Activated naive CD4-positive, alpha-beta T cell treated with anti-CD3 and anti-CD28 coated beads, Interleukin-2, amount 50 U/mL, for 16 hours (primary cell): Measurements from ENCODE around the gene DR1.

ENCODE experiments used
- DNase-seq: peaks from one replicate; pipeline ENCODE4 v3.0.0-alpha.2; 2020

The DR1 gene

DNA sequence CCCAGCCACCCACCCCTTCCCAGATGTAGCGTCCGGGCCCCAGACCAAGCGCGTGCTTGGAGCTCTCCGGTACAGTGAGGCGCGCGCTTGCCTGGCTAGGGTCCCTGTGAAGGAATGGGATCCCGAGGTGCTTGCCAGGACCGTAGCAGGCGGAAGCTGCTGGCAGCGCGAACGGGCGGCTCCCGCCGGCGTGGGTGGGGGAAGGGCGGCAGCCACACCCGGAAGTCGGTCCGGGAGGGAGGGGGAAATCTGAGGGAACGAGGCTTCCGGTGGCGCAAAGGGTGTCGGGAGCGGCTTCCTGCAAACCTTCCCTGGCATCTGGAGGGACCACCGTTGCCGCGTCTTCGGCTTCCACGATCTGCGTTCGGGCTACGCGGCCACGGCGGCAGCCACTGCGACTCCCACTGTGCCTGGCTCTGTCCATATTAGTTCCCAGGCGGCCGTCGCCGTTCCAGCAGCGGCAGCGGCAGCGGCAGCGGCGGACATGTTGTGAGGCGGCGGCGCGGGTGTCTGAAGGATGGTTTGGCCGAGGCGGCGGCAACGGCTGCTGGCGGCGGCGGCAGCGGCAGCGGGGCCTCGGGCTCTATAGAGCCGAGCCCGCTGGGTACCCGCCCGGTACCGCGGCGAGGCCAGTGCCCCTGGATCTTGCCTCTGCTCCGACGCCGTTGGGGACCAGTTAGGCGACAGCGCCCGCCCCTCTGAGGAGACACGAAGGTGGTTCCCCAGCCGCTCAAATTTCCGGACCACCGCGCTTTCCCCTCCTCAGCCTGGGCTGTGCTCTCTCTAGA, at the start of gene DR1:
TSS of gene DR1 (plus strand) at position 275 of the 788 bp plus-strand sequence. CDS start 739 bp downstream, outside the sequence.
- peak; percentile 93 for DNase-seq

DNA sequence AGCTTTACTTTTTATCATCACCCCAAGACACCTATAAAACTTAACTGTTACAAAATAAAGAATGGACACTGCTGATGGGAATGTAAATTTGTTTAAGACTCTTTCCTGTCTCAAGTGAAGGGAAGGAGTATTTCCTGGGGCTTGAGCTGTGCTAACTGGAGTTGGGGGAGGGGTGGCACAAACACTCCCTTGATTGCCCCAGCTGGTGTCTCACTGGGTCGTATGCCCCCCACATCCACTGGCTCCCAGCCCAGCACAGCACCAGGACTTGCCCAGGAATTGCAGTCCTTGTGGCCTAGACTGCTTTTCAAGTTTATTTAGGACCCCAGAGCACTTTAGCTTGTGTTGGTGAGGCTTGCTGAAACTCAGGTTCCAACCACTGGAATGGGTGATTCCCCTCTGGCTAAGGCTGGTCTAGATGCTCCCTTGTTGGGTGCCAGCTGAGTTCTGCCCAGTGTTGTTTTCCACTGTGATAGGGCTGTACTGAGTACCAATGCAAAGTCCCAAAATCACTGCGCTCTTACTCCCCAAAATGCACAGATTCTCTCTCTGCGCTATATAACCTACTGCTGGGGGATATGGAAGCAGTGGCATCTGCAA, 49.1 kb upstream of the DR1 start:
- DNase-seq = no peak

DNA sequence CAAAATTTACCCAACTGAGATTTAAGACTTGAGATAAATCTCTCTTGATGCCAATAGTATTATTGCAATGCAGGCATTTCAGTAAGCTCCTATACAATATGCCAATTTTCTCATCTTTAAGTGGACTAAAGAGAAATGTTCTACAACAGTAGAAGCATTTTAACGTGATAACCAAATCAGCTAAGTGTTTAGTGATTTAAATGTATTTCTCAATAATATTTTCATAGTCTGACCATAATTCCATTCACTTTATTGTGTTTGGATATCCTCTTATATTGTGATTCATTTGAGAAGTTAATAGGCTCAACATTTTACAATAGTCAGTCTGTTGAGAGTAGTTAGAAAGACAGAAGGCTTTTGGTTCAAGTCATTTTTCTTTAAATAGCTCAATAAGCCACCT, 44.6 kb upstream of the DR1 start:
- DNase-seq = no peak

DNA sequence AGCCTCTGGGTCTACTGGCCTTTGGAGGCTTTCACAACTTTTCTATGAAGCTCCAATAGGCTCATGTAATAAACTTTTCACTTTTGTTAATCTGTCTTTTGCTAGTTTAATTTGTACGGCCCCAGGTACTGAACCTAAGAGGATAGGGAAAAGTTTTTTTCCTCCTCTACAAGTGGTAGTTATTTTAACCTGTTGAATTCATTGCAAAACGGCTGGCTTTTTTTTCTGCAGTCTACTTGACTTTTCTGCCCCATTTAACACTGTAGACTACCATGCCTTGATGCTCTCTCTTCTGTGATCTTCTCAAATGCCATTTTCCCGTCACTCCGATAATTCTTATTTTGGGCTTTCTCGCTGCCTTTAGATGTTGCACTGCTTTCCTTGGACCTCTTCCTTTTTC, 43.6 kb upstream of the DR1 start:
- DNase-seq = no peak

DNA sequence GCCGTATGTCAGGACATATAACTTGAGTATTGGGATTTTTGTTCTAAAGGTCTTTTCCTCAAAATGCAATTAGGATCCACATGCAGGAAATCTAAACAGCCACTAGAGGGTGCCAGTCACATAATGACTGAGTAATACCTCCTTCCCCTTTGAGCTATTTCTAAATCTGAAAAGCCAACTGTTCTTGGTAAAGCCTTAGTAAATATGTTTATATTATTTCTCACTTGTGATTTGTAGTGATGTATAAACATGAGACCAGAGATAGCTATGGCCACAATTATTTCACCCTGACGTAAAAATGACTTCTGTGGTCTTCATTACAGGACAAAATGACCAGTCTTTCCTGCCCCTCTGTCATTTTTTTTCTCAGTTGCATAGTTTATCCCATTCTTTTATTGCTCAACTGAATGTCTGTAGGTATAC, 41.0 kb upstream of the DR1 start:
- peak; percentile 23 for DNase-seq

DNA sequence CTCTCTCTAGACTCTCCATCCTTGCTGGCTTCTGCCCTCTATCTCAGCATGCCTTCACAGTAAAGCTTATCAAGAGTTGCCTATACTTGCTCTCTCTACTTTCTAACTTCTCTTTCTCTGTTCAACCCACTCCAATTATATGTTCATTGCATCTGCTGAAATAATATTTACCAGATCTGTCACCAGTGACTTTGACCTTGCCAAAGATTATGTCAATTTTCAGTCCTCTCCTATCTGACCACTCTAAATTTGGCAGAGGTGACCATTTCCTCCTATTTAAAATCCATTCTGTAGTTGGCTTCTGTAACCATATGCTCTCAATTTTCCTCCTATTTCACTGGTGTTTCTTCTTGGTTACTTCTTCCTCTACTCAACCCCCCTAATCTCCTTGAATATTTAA, 38.8 kb upstream of the DR1 start:
- DNase-seq = no peak

DNA sequence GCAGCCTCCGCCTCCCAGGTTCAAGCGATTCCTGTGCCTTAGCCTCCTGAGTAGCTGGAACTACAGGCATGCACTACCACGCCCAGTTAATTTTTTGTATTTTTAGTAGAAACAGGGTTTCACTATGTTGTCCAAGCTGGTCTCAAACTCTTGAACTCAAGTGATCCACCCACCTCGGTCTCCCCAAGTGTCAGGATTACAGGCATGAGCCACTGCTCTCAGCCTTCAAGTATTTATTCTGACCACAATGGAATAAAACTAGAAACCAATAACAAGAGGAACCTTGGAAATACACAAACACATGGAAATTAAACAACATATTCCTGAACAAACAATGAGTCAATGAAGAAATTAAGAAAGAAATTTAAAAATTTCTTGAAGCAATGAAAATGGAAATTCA, 32.7 kb upstream of the DR1 start:
- no peak for DNase-seq

DNA sequence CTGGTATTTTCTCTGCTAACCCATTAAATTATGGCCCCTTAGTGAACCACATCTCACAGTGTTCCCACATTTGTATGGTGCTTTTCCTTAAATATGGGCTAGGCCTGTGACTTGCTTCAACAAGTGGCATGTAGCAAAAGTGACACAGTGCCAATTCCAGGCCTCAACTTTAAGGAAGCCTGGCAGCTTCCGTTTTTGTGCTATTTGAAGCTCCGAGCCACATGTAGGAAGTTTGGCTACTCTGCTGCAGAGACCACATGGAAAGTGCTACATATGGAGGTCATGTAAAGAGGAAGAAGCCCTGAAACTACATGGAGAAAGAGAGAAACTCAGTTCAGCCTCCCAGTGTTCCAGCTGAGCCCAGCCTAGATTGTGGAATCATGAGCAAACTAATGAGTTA, 28.5 kb upstream of the DR1 start:
- no peak for DNase-seq

DNA sequence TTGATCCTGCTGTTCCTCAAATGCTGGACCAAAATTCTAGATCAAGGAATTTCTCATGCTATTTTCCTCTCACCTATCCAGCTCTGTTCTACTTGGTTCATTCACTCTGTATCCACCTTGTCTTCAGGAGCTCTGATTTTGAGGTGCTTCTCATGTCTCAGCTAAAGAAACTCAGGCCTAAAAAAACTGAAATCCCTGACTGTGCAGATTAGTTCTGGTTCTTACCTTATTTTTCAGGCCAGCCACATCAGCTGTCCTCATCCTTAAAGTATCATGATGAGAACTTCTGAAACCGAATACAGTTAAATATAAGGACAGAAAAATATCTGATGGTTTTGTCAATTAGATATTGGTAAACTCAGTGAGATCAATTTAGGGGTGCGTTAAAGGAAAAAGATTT, 27.8 kb upstream of the DR1 start:
- DNase-seq = no peak

DNA sequence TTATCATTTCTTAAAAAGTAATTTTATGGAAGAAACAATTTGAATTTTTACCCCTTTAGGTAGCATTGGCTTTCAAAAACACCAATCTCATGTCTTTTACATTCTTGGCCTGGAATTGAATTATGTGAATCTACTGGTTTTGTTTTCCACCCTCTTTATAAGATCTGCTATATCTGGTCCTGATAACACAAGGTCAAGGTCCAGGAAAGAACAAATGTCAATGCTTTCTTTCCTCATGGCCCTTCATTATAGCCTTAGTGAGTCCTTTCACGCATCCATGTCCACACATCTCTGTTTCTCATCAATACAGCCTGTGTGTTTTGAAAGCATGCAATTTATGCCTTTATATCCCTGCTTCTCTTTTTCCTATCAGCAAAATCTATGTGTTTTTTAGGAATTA, 24.0 kb upstream of the DR1 start:
- no peak for DNase-seq

DNA sequence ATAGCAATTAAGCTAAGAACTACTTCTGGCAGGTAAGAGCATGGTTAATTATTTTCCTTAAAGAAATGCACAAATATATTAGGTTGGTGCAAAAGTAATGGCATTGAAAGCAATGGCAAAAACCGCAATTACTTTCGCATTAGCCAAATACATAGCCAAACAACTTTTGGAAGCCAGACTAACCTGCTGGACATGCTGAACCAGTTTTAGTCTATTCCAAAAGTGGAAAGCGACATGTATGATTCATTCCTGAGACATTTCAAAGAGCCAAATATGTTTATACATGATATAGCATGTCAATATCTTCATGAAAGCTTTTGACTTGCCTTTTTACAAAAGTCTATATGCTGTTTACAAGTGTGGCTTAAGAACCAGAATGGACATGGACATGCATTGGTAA, 23.4 kb upstream of the DR1 start:
- no peak for DNase-seq

DNA sequence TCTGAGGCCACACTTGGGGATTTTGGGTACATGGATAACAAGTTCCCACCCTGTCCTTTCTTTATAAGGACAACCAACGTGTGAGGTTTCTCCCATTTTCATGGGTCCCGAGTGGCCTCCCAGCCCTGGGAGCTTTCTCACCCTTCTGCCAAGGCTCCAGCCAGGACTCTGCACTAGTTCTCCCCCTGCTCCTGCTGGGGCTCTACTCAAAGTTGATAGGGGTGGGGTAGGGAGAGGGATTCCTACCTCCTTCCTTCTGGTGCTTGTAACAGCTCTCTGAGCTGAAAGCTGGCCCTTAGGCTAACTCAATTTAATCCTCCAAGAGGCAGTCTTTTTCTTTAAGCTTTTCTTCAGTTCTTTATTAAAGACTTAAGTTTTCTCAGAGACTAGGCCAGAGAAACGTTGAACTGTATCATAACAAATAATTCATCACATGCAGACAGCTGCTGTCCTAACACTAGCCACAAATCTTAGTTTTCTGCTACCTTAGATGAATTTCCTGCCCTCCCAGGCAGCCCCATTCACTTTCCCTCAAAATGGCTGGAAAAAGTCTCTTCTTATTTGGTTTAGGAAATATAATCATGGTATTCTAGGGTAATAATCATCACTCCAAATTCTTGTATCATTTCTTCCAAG, 22.4 kb upstream of the DR1 start:
- DNase-seq = no peak

DNA sequence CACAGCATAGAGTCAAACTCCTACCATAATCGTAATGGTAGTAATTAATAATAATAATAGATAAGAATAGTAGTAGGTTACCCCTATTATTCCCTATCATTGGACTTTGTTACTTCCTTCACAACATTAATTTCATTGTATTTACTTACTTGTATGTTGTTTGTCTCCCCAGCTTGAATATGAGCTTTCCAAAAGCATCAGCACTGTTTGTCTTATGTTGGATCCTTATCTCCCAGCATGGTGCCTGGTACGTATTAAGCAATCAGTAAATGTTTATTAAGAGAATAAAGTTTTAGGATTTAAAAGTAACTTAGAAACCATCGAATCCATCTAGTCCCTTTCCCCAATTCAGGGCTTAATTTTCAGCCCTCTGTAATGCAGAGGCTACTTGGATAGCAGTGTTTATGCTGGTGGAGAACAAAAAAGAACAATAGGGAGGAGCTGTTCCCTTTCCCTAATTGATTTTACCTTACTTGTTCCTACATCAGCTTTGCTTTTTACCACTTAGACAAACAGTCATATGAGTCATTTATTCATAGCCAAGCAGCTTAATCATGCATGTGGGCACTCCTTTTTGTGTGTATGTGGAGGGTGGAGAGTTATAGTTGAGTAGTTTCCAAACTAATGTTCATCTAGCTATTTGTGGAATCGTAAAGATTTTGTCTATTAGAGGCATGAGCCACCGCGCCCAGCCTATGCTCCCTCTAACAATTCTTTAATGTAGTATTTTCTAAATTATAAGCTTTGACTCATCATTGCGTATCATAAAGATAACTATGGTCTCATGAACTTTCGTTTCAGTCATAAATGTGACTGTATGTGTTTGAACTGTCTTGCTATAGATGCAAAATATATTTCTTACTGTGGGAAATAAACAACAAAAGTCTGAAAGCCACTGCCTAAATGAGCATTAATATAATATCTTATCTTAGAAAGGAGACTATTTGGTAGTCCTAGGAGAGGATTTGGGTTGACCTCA, 20.9 kb upstream of the DR1 start:
- no peak for DNase-seq

DNA sequence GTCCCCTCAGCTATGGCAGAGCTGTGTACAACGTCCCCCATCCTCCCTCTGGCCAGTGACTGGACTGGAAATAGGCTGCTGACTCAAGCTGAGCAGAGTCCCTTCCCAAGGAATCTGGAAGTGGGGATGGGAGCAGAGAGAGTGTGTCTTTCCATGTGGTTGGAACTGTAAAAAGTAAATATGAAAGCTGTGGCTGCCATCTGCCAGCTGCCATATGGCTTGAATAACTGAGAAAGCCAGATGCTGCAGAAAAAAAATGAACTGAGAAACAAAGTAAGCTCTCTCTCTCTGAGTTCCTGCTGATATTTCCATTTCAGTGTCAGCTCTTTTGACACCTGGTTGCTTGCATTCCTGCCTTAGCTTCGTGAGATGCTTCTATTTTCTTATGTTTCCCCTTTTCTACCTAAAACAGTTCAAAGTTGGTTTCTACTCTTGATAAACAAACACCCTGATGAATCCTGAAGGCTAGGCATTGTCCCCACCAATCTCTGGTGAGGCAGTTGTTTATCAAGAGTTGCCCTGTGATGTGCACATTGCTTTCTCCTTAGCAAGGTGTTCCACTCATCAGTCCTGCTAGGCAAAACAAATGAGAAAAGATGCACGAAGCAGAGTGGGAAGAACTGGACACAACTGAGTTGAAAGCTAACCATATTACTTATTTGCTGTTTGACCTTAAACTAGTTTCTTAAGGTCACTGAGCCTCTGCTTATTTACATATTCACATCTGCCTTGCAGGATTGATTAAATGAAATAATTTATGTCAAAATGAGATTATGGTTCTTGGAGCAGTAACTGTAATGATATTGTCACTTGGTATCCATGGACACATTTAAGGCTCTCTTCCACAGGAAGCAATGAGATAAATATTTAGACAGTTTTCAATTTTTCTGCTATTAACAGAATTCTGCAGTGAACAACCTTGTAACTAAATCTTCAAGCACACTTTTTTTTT, 16.6 kb upstream of the DR1 start:
- no peak for DNase-seq

DNA sequence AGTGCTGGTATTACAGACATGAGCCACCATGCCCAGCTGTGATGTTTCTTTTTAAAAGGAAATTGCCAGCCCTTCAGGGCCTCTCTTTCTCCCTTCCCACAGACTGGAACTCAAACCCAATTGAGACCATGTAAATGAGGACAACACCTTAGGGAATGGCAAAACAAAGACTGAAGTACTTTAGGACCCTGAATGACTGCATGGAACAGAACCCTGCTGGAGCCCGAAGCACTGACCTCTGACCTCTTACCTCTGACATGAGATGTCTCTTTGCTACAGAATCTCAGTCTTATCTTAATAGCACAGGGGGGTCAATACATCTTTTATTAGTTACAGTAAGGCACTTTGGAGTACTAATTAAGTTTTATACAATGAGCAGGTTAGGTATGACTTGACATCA, 15.5 kb upstream of the DR1 start:
- DNase-seq = no peak

DNA sequence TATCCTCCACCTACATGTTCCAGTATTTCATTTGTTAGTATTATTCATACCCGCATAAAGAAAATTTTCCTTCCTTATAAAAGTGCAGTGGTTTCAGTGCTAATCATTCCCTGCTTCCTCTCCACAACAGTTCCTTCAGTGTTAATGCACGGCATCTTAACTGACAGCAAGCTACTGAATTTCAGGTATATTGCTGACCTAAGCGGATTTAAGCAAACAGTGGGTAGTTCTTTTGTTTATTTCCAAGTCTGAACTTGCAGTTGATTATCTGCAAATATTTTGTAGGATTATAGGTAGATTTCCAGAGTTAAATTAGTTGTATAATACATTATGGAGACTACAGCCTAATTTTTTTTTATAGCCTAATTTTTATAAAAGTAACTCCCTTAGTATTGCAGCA, 15.1 kb upstream of the DR1 start:
- no peak for DNase-seq

DNA sequence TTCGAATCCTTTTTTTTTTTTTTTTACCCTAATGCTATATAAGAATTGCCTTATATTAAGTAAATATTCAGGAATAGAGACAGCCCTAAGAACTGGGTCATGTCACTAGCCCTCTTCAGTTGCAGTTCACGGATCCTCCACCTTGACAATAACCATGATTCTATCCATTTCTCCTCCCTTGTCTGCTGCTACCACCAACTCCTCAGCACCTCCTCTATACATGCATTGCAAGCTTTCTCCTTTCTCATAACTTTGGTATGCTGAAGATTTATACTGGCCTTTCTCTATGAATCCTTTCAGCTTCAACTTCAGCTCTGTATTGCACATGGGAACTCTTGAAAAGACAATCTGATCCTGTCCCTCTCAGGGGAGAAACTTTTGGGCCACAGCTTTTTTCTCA, 14.3 kb upstream of the DR1 start:
- DNase-seq = no peak

DNA sequence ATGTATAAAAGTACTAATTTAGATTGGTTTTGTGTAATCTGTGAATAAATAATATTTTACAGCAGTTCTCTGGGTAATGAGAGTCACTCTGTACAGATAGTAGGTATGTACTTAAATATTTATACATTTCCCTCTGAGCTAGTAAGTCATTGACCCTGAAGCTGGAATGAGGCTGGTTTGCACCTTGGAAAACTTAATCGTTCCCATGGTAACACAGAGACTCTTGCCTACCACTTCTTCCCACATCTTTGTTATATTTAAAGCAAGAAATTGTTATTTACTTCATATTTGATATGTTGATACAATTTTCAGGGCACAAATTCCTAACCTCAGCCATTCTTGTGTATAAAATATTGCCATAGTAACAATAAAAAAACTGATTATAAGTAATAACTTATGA, 13.3 kb upstream of the DR1 start:
- no peak for DNase-seq

DNA sequence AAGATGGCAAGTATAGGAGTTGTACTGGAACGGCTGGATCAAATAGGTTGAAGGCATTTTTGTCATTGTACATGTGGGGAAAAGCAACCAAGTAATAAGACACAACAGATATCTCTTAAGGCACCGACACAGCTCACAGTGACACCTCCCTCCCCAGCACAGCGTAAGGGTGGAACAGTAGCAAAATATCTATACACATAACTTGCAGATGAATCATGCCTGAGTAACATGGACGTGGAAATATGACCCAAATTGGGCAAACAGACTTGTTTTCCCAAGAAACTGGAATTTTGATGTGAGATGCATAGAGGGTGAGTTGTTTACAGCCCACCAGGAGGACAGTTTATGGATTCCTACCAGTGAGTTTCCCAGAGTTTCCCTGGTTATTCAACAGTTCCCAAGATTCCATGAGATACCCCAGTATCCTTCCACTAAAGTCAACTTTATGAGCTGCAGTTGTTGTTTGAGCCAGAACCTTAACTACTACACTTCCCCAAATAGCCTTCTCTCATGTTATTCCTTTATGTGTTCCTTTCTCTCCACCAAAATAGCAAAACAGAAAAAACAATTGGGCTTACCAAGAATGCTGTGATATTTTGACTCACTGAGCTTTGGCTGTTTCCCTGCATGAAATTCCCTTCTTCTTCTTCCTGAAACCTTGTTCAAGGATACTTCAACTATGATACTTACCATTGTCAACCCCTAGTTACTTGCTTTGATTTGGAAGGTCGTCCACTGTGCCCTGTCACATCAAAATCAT, 7.1 kb upstream of the DR1 start:
- DNase-seq = no peak

DNA sequence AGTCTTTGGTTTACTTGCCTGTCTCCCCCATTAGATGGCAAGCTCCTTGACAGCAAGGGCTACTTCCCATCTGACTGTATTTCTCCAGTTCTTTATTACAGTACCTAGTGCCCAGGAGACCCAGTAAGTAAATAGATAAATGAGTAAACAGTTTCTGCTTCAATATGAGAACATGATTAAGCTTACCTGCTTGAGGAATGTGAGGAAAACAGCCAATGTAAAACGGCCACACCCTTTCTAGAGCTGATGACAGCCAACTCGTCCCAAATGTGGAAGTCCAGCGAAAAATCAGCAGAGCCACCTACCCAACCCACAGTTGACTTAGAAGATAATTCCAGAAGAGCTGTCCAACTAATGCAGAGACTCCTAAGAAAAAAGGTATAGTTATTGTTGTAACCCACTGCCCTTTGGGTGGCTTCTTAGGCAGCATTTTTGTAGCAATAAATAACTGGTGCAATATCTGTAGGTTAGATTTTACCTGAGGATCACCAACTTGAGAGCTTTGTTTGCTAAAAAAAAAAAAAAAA, 6.5 kb upstream of the DR1 start:
- DNase-seq = no peak

DNA sequence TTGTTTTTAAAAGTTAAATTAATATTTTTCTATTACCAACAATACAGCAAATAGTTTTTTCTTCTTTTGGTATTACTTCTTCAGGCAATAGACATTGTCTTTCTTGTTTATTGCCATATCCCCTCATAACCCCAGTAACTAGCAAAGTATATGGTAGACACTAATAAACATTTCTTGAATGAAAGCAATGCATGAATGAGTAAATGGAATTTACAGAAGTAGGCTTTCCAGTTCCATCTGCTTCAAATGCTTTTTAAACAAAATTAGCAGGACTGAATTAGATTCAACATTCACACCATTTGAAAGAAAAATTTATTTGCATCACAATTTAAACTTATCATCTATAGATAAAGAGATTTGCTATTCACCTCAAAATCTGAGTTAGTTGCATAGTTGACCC, 5.6 kb upstream of the DR1 start:
- no peak for DNase-seq
